Activated CD4-positive, CD25-positive, alpha-beta regulatory T cell treated with anti-CD3 and anti-CD28 coated beads, Interleukin-2, amount 50 U/mL, for 16 hours (primary cell): ENCODE results near the gene TMEM30A.

ENCODE experiments used
- DNase-seq: peaks from one replicate; pipeline ENCODE4 v3.0.0-alpha.2; 2020; ENCODE audit warnings: low read depth, low spot score

TMEM30A gene

DNA sequence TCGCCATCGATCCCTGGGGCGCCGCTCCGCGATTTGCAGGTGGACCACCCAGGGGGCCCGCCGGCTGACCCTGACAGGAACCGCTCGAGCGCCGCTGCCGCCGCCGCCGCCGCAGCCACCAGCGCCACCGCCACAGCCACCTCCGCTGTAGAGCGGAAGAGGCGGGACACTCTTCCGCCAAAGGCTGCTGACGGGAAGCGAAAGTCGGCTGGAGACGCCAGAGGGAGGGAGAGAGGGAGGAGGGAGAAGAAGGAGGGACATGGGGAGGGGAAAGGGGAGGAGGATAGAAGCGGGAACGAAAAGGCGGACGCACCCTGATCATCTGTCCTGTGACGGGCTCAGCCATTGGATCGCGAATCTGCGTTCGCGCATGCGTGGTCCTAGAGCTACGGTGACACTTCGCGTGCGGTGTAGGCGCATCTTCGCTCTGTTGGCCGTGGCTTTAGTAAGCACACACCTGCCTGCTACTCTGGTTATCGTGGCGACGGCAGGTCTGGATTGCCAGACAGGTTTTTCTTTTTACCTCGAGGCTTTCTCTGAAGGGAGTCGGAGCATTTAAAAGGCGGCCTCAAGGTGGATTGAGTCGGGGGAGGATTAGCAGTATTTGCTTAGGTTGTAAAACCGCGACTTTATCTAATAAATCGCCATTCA, at the start of gene TMEM30A:
TMEM30A (minus strand) TSS at position 161 of the 651 bp plus-strand sequence; CDS start at position 7, 154 bp downstream.
- peak; percentile 88 for DNase-seq

DNA sequence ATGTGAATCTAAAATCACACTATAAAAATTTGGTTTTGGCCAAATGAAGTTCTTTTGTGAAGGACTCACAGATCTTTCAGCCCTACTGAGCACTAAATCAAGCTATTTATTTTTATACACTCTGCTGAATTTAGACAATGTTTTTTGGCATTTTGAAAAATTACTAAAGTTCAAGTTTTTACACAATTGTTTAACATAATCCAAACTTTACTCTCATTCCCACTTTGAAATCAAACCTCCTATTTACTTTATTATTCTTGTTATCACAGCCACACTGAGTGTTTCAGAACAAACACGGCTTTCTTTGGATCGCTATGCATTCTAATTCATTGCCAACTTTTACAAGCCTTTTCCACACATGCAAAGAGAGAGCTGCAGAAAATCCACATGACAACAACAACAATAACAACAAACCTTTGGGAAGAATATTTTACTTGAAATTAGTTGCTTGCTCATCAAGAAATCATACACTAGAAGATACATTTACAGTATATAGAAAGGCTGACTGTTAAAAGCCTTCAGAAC, 49.1 kb upstream of the TMEM30A start:
- DNase-seq, result no peak

GRCh38 chr6:75331151-75331550, 46.6 kb upstream of the TMEM30A start:
- DNase-seq, result no peak

DNA sequence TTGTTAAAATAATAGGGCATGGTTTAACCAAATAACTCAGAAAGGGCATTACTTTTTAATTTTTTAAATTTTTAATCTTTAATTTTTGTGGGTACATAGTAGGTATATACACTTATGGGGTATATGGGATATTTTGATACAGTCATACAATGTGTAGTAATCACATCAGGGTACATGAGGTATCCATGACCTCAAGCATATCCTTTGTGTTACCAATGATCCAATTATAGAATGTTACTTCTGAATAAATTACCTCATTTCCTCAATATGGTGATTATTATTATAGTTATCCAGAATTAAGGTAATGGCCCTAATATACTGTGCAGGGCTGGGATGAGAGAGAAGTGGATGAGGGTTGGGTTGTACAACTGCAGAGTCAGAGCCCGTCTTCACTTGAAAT, 45.1 kb upstream of the TMEM30A start:
- DNase-seq, result no peak

- DNase-seq, result no peak
These were observed 43.2 kb upstream of the TMEM30A start for GRCh38 chr6:75327807-75328206.

GRCh38 chr6:75326557-75327258, 42.1 kb upstream of the TMEM30A start:
- DNase-seq, result no peak

- DNase-seq, result no peak
These were observed 34.3 kb upstream of the TMEM30A start for GRCh38 chr6:75318900-75319299.

DNA sequence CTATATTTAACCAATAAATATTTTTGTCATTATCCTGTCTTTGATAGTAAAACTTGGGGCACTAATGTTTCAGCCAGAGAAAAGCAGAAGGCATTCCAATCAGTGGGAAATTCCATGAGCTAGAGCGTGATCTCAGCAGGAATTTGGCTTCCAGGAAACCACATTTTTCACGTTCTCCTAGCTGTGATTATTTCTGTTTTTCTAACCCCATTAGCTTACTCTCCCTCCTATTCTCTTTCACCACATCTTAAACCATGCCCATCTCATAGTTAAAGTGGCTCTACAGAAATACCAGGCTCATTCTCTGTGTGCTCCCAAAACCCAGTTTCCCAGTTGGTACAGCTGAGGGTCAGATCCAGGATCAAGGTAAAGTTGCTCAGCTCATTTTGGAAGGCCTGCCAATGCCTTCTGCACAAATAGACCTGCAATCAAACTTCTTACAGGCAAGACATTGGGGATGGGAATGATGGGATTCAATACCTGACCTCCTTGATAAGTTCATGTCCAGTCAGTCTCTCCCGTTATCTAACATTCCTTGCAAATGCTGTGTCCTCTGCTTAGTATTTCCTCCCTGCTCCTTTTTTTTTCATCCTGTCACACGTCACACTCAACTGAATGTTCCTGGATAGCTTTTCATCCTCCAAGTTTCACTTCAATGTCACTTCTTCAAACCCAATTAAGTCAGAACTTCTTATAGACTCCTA, 33.1 kb upstream of the TMEM30A start:
- DNase-seq, result no peak

DNA sequence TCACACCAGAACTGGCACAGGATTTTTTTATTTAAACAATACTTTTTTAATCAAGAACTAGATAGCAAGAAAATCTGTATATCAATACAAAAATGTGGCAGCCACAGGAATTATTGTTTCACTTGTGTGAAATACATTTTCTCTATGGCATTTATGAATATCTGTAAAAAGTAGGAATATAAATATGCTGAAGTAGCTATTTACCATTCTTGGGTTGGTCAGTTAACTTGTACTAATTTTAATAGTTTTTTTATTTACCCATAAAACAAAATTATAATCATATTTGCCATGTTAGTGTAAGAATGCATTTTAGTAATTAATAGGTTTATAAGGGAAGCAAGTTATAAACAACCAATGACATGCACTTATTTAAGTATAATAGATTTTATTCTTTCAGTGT, 31.4 kb upstream of the TMEM30A start:
- DNase-seq, result no peak

DNA sequence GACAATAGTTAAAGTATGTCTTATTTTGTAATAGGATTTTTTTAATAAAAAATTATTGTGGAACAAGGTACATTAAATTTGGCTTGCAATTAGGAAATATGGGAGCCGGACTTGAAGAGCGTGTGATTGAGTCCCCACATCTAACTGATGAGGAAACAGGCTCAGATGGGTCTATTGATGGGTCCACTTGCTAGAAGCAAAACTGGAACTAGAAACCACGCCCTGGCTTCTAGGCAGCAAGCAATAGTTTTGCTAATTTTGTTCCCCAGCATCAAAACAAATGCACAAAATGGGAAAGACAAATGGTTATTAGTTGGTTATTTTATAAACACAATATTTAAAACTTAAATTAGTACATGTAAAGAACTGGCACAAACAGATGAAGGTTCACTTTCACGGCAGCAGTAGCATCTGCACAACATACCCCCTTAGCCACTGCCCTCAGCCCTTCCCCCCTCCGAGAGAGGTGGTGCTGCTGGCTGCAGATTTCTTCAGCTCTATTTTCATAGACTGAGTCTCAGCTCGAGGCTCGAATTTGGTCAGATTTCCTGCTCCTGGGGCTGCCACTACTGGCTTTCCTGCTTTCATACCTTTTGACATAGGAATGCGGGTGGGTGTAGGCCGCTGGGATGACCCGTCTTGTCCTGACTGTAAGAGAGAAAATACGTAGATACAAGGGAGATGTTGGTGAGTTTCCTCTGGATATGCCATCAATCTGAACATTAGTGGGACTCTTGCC, 23.8 kb upstream of the TMEM30A start:
- DNase-seq, result no peak

DNA sequence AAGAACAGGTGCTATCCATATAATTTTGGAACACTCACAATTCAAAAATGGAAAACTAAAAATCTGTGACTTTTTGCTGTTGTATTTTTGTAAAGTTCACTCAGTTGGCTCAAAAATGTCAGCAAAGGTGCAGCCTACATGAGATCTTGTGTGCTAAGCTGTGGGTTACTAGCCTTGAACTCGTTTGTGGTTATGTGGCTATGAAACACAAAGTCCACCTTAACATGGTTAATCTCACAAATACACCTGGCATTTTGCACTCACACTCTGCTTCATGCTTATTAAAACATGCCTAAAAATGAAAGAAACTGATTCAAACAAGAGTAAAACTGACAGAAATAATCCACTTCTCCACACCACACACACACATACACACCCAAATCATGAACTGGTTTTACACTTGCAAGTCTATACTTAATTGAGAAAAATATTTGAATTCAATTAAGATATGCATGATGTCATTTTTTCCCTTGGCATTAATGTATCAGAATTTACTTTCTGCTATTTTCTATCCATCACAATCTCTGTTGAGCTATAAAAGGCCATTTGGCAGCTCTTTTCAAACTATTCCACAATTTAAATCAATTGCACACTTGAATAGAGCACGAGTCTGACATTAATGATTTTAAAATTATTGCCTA, 22.9 kb upstream of the TMEM30A start:
- no peak for DNase-seq

- no peak for DNase-seq
These were observed 21.5 kb upstream of the TMEM30A start for GRCh38 chr6:75306064-75306463.

DNA sequence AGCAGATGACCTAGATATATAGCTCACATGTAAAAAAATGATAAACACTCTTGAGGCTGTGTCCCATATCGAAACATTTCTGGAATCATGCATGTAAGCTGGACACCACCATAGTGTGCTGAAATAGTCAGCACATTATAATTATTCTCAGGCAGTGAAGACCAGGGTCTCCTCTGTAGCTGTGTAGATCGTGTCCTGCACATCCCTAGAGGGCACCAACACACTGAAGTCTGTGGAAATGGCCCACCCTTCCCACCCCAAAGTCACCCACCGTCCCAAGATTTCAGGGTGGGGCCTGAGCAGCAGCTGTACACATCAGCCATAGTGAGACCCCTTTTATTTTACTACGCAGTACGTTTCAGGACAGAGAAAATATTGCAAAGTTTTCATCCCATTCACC, 21.0 kb upstream of the TMEM30A start:
- DNase-seq, result no peak

- DNase-seq, result no peak
These were observed 17.7 kb upstream of the TMEM30A start for GRCh38 chr6:75302280-75302679.

DNA sequence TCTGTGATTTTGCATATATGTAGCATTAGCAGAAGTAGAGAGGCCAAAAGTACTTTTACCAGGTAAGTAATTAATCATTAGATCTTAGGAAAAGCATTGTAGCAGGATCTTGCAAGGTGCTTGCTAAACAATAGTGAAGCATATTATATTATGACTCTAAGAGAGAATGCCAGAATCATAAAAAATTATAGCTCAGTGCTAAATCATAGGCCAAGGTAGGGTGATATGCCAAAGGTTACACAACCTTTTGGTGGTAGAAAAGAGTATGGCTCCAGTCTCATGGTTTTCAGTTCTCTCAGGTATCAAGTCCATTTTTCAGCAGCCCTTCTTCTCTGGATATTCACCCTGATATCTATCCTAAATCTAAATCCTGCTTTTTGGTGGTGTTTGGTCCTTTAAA, 16.9 kb upstream of the TMEM30A start:
- no peak for DNase-seq

DNA sequence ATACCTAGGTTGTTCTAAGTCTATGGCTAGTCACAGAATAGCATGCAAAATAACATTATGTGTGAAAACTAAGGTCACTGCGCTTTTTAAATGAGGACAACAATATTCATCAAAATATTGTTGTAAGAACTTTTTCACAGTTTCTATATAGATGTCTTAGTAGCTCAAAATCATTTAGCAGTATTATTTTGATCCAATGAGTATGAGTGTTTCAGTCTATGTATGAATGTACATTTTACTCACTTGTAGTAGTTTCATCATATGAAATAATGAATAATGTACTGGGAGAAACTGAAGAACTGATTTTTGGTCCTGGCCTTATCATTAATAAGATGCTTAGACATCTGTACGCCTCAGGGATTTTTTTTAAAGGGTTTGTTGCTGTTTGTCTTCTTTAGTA, 16.5 kb upstream of the TMEM30A start:
- DNase-seq, result no peak

GRCh38 chr6:75300531-75300855, 15.9 kb upstream of the TMEM30A start:
- DNase-seq, result no peak

- DNase-seq, result no peak
These were observed 15.4 kb upstream of the TMEM30A start for GRCh38 chr6:75299801-75300530.

- DNase-seq, result no peak
These were observed 12.5 kb upstream of the TMEM30A start for GRCh38 chr6:75296811-75297779.

GRCh38 chr6:75292555-75292954, 8.0 kb upstream of the TMEM30A start:
- no peak for DNase-seq
